Measurements from ENCODE around the gene ACADSB.

The ACADSB gene

DNA sequence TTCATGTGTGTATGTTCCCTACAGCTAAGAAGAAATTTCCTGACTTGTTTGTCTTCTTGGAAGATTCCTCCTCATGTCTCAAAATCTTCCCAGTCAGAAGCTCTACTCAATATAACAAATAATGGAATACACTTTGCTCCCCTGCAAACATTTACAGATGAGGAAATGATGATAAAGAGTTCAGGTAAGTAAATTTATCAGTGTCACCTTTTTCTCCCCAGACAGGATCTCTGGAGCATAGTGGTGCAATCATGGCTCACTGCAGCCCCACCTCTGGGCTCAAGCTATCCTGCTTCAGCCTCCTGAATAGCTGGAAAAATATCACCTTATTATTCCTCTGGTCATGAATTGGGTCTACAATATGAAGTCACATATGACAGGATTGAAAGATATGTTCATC, 25.5 kb downstream of the ACADSB start:
- Histone ChIP-seq H2BK5ac (ENCODE audit: low read length) (no peak overlapping the region), H4K8ac (ENCODE audit: low read depth, low read length) (no peak overlapping the region), H3K4me2 (ENCODE audit: low read length) (no peak overlapping the region), H2BK120ac (ENCODE audit: low read depth, low read length) (no peak overlapping the region), H2BK15ac (replicated peaks; ENCODE audit: low read depth) (no peak overlapping the region), H3K4ac (ENCODE audit: low read depth, low read length) (no peak overlapping the region), H3K27ac (ENCODE audit: low read depth, low read length) (no peak overlapping the region), H3K23ac (ENCODE audit: low read length) (no peak overlapping the region), H3K4me1 (ENCODE audit: control insufficient read depth, low read depth, low read length) (peaks cover 2% of the 10 kb centered on the region), H3K18ac (ENCODE audit: low read length) (no peak overlapping the region), H3K36me3 (ENCODE audit: control insufficient read depth, insufficient read depth, low read length) (no peaks in the 10 kb centered on the region), H3K79me2 (ENCODE audit: control insufficient read depth, insufficient read depth, low read length) (no peaks in the 10 kb centered on the region), H3K79me1 (ENCODE audit: low read length) (no peaks in the 10 kb centered on the region), H4K5ac (ENCODE audit: low read length) (no peak overlapping the region), H2AK5ac (ENCODE audit: low read length) (no peak overlapping the region), H3K9ac (ENCODE audit: low read length) (no peak overlapping the region), H3K4me3 (ENCODE audit: low read length) (no peak overlapping the region), H3K56ac (ENCODE audit: low read length) (no peak overlapping the region), H3K27me3 (ENCODE audit: insufficient read depth, low read length, poor library complexity) (no peaks in the 10 kb centered on the region)
- DNase-seq = no peak

DNA sequence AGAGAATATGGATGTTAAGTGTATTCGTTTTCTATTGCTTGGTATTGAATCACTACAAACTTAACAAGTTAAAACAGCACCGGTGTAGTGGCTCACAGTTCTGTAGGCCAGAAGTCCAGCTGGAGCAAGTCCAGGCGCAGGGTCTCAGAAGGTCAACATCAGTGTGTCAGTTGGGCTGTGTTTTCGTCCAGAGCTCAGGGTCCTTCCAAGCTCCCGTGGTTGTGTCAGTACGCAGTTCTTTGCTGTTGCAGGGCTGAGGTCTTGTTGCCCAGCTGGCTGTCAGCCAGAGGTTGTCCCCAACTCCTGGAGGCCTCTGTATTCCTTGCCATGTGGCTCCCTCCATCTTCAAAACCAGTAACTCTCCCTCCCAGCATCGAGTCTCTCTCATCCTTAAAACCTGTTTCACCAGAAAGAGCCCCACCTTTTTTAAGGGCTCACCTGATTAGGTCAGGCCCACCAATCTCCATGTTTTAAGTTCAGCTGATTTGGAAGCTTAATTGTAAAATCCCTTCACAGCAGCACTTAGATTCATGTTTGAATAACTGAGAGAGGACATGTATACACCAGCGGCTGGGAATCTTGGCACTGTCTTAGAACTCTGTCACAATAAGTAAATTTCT, 26.8 kb downstream of the ACADSB start:
- H2BK15ac ChIP-seq (replicated peaks; ENCODE audit: low read depth) = no peak overlapping the region
- no peak overlapping the region for H3K9ac ChIP-seq (ENCODE audit: low read length)
- whole genome bisulfite sequencing (ENCODE audit: extremely low coverage, insufficient coverage, low lambda C conversion rate) = no CpG with 5 or more reads among the region's 8 CpGs
- no peak overlapping the region for H3K4me2 ChIP-seq (ENCODE audit: low read length)
- no peak overlapping the region for H2BK120ac ChIP-seq (ENCODE audit: low read depth, low read length)
- H2AK5ac ChIP-seq (ENCODE audit: low read length) = no peak overlapping the region
- H3K4ac ChIP-seq (ENCODE audit: low read depth, low read length) = no peak overlapping the region
- no peak overlapping the region for H3K18ac ChIP-seq (ENCODE audit: low read length)
- H3K36me3 ChIP-seq (ENCODE audit: control insufficient read depth, insufficient read depth, low read length) = no peaks in the 10 kb centered on the region
- no peak overlapping the region for H3K4me3 ChIP-seq (ENCODE audit: low read length)
- H3K4me1 ChIP-seq (ENCODE audit: control insufficient read depth, low read depth, low read length) = peaks cover 2% of the 10 kb centered on the region
- no peak overlapping the region for H4K5ac ChIP-seq (ENCODE audit: low read length)
- H3K27me3 ChIP-seq (ENCODE audit: insufficient read depth, low read length, poor library complexity) = no peaks in the 10 kb centered on the region
- H3K79me1 ChIP-seq (ENCODE audit: low read length) = no peaks in the 10 kb centered on the region
- no peak overlapping the region for H3K56ac ChIP-seq (ENCODE audit: low read length)
- H4K8ac ChIP-seq (ENCODE audit: low read depth, low read length) = no peak overlapping the region
- H2BK5ac ChIP-seq (ENCODE audit: low read length) = no peak overlapping the region
- H3K23ac ChIP-seq (ENCODE audit: low read length) = no peak overlapping the region
- DNase-seq = no peak
- no peaks in the 10 kb centered on the region for H3K79me2 ChIP-seq (ENCODE audit: control insufficient read depth, insufficient read depth, low read length)
- H3K27ac ChIP-seq (ENCODE audit: low read depth, low read length) = no peak overlapping the region

DNA sequence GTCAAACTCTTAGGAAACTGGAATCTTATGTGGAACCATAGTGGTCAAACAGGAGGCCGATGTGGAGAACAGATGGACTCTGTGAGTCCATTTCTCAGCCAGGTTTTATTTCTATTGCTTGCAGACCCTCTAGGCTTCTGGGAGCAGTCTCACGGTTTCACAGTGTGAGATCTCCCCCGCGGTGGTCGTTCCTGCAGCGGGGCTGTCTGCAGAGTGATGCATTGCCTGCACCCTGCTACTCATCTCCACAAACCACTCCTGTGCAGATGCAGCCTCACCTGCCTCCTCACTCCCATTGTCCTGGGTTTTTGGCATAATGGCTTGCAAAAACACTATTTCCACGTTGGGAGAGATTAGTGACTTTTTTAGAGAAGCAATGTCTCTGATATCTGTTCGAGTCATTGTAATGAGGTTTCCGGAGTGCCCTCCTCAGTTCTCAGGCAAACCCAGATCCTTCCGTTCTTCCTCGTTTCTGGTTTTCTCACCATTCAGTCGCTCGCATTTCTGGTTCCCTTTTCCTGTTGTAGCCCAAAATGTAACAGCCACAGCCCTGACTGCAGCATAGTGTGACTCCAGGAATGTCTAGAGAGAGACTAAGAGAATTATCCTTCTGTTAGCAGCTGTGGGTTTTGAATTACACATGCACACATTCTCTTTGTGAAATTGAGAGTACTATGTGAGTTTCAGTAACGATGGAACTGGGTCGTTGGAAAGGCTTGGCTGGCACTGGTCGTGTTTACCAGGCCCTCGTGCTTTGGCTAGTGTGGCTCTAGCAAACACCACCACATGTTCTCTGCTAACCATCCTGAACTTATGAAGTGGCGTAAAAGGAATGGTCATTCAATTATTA, 30.2 kb downstream of the ACADSB start:
- H3K4me3 ChIP-seq (ENCODE audit: low read length) = no peak overlapping the region
- no peak overlapping the region for H3K4me2 ChIP-seq (ENCODE audit: low read length)
- H3K4ac ChIP-seq (ENCODE audit: low read depth, low read length) = no peak overlapping the region
- no peaks in the 10 kb centered on the region for H3K27me3 ChIP-seq (ENCODE audit: insufficient read depth, low read length, poor library complexity)
- no peak overlapping the region for H2AK5ac ChIP-seq (ENCODE audit: low read length)
- H3K79me1 ChIP-seq (ENCODE audit: low read length) = no peaks in the 10 kb centered on the region
- no CpG with 5 or more reads among the region's 18 CpGs for WGBS (ENCODE audit: extremely low coverage, insufficient coverage, low lambda C conversion rate)
- H3K9ac ChIP-seq (ENCODE audit: low read length) = no peak overlapping the region
- H2BK5ac ChIP-seq (ENCODE audit: low read length) = no peak overlapping the region
- DNase-seq = no peak
- no peak overlapping the region for H3K27ac ChIP-seq (ENCODE audit: low read depth, low read length)
- H4K8ac ChIP-seq (ENCODE audit: low read depth, low read length) = no peak overlapping the region
- no peak overlapping the region for H3K56ac ChIP-seq (ENCODE audit: low read length)
- peaks cover 2% of the 10 kb centered on the region for H3K4me1 ChIP-seq (ENCODE audit: control insufficient read depth, low read depth, low read length)
- H3K79me2 ChIP-seq (ENCODE audit: control insufficient read depth, insufficient read depth, low read length) = no peaks in the 10 kb centered on the region
- H3K36me3 ChIP-seq (ENCODE audit: control insufficient read depth, insufficient read depth, low read length) = no peaks in the 10 kb centered on the region
- no peak overlapping the region for H3K18ac ChIP-seq (ENCODE audit: low read length)
- H3K23ac ChIP-seq (ENCODE audit: low read length) = no peak overlapping the region
- no peak overlapping the region for H2BK15ac ChIP-seq (replicated peaks; ENCODE audit: low read depth)
- H4K5ac ChIP-seq (ENCODE audit: low read length) = no peak overlapping the region
- H2BK120ac ChIP-seq (ENCODE audit: low read depth, low read length) = no peak overlapping the region

DNA sequence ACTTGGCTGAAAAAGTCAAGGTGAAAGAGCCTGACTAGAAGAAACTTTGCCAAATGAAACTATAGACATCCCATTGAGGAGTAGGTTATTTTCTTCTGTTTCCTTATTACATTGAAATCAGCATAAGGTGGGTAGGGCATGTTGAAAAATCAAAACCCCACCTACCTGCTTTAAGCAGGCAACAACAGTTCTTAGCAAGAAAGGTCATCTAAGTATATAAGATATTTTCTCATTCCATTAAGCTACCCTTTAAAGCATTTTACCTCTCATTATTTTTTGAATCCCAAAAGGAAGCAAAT, 30.8 kb downstream of the ACADSB start:
- no peak overlapping the region for H3K9ac ChIP-seq (ENCODE audit: low read length)
- H3K27me3 ChIP-seq (ENCODE audit: insufficient read depth, low read length, poor library complexity) = no peaks in the 10 kb centered on the region
- no peak overlapping the region for H2AK5ac ChIP-seq (ENCODE audit: low read length)
- no peak overlapping the region for H3K4me2 ChIP-seq (ENCODE audit: low read length)
- no peak overlapping the region for H2BK15ac ChIP-seq (replicated peaks; ENCODE audit: low read depth)
- H3K18ac ChIP-seq (ENCODE audit: low read length) = no peak overlapping the region
- H3K4me3 ChIP-seq (ENCODE audit: low read length) = no peak overlapping the region
- no peaks in the 10 kb centered on the region for H3K79me2 ChIP-seq (ENCODE audit: control insufficient read depth, insufficient read depth, low read length)
- H3K56ac ChIP-seq (ENCODE audit: low read length) = no peak overlapping the region
- H2BK120ac ChIP-seq (ENCODE audit: low read depth, low read length) = no peak overlapping the region
- no peak overlapping the region for H3K23ac ChIP-seq (ENCODE audit: low read length)
- no peak for DNase-seq
- H3K27ac ChIP-seq (ENCODE audit: low read depth, low read length) = no peak overlapping the region
- no peak overlapping the region for H3K4ac ChIP-seq (ENCODE audit: low read depth, low read length)
- no peaks in the 10 kb centered on the region for H3K79me1 ChIP-seq (ENCODE audit: low read length)
- H3K36me3 ChIP-seq (ENCODE audit: control insufficient read depth, insufficient read depth, low read length) = no peaks in the 10 kb centered on the region
- H4K8ac ChIP-seq (ENCODE audit: low read depth, low read length) = no peak overlapping the region
- no peak overlapping the region for H2BK5ac ChIP-seq (ENCODE audit: low read length)
- H4K5ac ChIP-seq (ENCODE audit: low read length) = no peak overlapping the region
- H3K4me1 ChIP-seq (ENCODE audit: control insufficient read depth, low read depth, low read length) = peaks cover 2% of the 10 kb centered on the region

DNA sequence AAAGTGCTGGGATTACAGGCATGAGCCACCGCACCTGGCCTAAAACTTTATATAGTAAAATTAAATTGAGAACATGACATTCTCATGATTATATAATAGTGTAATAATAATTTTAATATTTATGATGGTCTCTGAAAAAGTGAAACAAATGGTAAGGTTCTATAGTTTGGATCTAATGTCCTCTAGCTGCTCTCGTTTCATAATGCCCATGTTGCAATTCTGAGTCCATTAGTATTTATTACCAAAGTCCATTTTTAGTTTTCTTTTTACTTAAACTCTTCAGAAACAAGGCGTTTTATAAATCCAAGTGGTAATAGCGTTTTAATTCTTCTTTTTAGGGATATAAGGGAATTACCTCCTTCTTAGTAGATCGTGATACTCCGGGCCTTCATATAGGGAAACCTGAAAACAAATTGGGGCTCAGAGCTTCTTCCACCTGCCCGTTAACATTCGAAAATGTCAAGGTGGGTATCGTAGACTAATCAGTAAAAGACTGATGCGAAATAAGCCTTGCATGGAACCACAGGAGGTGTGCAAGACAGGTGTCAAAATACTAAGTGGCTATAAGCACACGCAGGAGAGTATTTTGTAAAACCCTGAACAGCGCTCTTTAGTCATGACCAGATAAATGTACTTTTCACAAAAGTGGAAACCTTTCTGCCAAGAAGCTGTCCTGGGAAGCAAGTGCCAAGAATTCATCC, 34.1 kb downstream of the ACADSB start:
- no CpG with 5 or more reads among the region's 12 CpGs for WGBS (ENCODE audit: extremely low coverage, insufficient coverage, low lambda C conversion rate)
- H2BK5ac ChIP-seq (ENCODE audit: low read length) = no peak overlapping the region

More for the DNA sequence above, 34.1 kb downstream of the ACADSB start:
- Histone ChIP-seq H3K27ac (ENCODE audit: low read depth, low read length) (no peak overlapping the region), H3K4me3 (ENCODE audit: low read length) (no peak overlapping the region), H3K18ac (ENCODE audit: low read length) (no peak overlapping the region), H4K5ac (ENCODE audit: low read length) (no peak overlapping the region), H3K79me2 (ENCODE audit: control insufficient read depth, insufficient read depth, low read length) (no peaks in the 10 kb centered on the region), H3K56ac (ENCODE audit: low read length) (no peak overlapping the region), H2BK120ac (ENCODE audit: low read depth, low read length) (no peak overlapping the region), H3K23ac (ENCODE audit: low read length) (no peak overlapping the region), H3K9ac (ENCODE audit: low read length) (no peak overlapping the region), H3K4ac (ENCODE audit: low read depth, low read length) (no peak overlapping the region), H3K79me1 (ENCODE audit: low read length) (no peaks in the 10 kb centered on the region), H3K4me1 (ENCODE audit: control insufficient read depth, low read depth, low read length) (peaks cover 2% of the 10 kb centered on the region), H3K4me2 (ENCODE audit: low read length) (no peak overlapping the region), H2BK15ac (replicated peaks; ENCODE audit: low read depth) (no peak overlapping the region), H3K36me3 (ENCODE audit: control insufficient read depth, insufficient read depth, low read length) (no peaks in the 10 kb centered on the region), H2AK5ac (ENCODE audit: low read length) (no peak overlapping the region), H4K8ac (ENCODE audit: low read depth, low read length) (no peak overlapping the region), H3K27me3 (ENCODE audit: insufficient read depth, low read length, poor library complexity) (no peaks in the 10 kb centered on the region)
- DNase-seq = no peak
